ENCODE data around the gene ARFGAP3. TPM values are rescaled to one million over a fixed set of nuclear protein-coding genes. Genes with fewer than 3 reads are reported as not detected.
"Not testable (repeated sequence)": the region's sequence is repeated elsewhere in the genome, so short reads cannot be mapped to it uniquely, and the experiment has no call there.

Gene ARFGAP3
- total RNA-seq, 1 experiment from 2014 or later, result 16.9 TPM

GRCh38 chr22:42758931-42759629, 98.0 kb downstream of the ARFGAP3 start (continued):
- TF ChIP-seq PREB (CRISPR knock-in tag; IDR thresholded peaks at IDR 0.05; ENCODE audit: borderline replicate concordance), result no peak
- no peak for TF ChIP-seq ETV6 (CRISPR knock-in tag; IDR thresholded peaks at IDR 0.05)
- no peak for TF ChIP-seq PRDM15 (CRISPR knock-in tag; IDR thresholded peaks at IDR 0.05)
- TF ChIP-seq CBFB (CRISPR knock-in tag; IDR thresholded peaks at IDR 0.05; ENCODE audit: low read depth), result no peak
- no peak for TF ChIP-seq MLX (CRISPR knock-in tag; IDR thresholded peaks at IDR 0.05)
- no peak for TF ChIP-seq SP1 (CRISPR knock-in tag; conservative IDR thresholded peaks at IDR 0.05)
- no peak for TF ChIP-seq FOXJ3 (CRISPR knock-in tag; IDR thresholded peaks at IDR 0.05; ENCODE audit: borderline replicate concordance)
- no peak for TF ChIP-seq RORB (CRISPR knock-in tag; IDR thresholded peaks at IDR 0.05)

- H3K4me3 Mint-ChIP-seq; DNase-seq (ENCODE audit: low spot score); H3K36me3 Mint-ChIP-seq; ATAC-seq; H3K27me3 Mint-ChIP-seq (ENCODE audit: low read depth); H3K27ac Mint-ChIP-seq; H3K9me3 Mint-ChIP-seq: not testable (repeated sequence)
- ChIA-PET POLR2A (interaction anchor here (0.6 kb wide), 1 partner anchor 102 kb away, joined by 3 read pairs; no protein-coding TSS in a partner anchor), CTCF (interaction anchor here (0.7 kb wide), 1 partner anchor 676 kb away, joined by 4 read pairs; no protein-coding TSS in a partner anchor)
- H3K4me1 Mint-ChIP-seq, result peaks cover 14% of the 10 kb centered on the region
These were observed 101.5 kb downstream of the ARFGAP3 start for GRCh38 chr22:42755553-42755952.

GRCh38 chr22:42755121-42755520, 102.0 kb downstream of the ARFGAP3 start:
- POLR2A ChIA-PET, result interaction anchor here (0.7 kb wide), 1 partner anchor 12 kb away, joined by 5 read pairs; no protein-coding TSS in a partner anchor
- DNase-seq (ENCODE audit: low spot score); H3K9me3 Mint-ChIP-seq; H3K27me3 Mint-ChIP-seq (ENCODE audit: low read depth); CTCF ChIA-PET; H3K4me3 Mint-ChIP-seq; H3K27ac Mint-ChIP-seq; ATAC-seq; H3K36me3 Mint-ChIP-seq: not testable (repeated sequence)
- peaks cover 14% of the 10 kb centered on the region for H3K4me1 Mint-ChIP-seq
- 0 out of 2 replicates have a peak, but pooled peaks have one; percentile 26 for TF ChIP-seq ZNF121 (CRISPR knock-in tag; IDR thresholded peaks at IDR 0.05)

- Mint-ChIP-seq H3K9me3 (no peaks in the 10 kb centered on the region), H3K4me3 (no peak overlapping the region), H3K27ac (no peak overlapping the region), H3K27me3 (ENCODE audit: low read depth) (no peaks in the 10 kb centered on the region; the same call in 1 of the 2 replicates), H3K36me3 (no peaks in the 10 kb centered on the region), H3K4me1 (peaks cover 14% of the 10 kb centered on the region)
- ATAC-seq (no peak), DNase-seq (ENCODE audit: low spot score) (no peak)
- TF ChIP-seq GABPB1 (CRISPR knock-in tag; IDR thresholded peaks at IDR 0.05), result 0 out of 2 replicates have a peak, but pooled peaks have one; percentile 28
- no peak for TF ChIP-seq IRF2 (CRISPR knock-in tag; IDR thresholded peaks at IDR 0.05; ENCODE audit: borderline replicate concordance, low read depth)
- no peak for TF ChIP-seq JUN (CRISPR knock-in tag; IDR thresholded peaks at IDR 0.05)
- ChIA-PET CTCF (no interaction called here), POLR2A (interaction anchor here (0.7 kb wide), 1 partner anchor 12 kb away, joined by 5 read pairs; no protein-coding TSS in a partner anchor)
These were observed 102.4 kb downstream of the ARFGAP3 start for GRCh38 chr22:42754658-42755057.

All from WTC11 (cell line).